Stimulated activated CD8-positive, alpha-beta memory T cell treated with anti-CD3 and anti-CD28 coated beads, Interleukin-7, amount 100 ng/mL, for 48 hours (primary cell): ENCODE measurements around the gene PLAC1.

ENCODE experiments used
- DNase-seq, 2 donors: peaks; one replicate each; pipeline ENCODE4 v3.0.0-alpha.2; 2020; ENCODE audit warnings: low read depth in 1 of 2; ENCODE audit errors: extremely low read depth in 1 of 2

The PLAC1 gene

GRCh38 chrX:134545510-134545909 lies 112.8 kb downstream of the PLAC1 start:
- DNase-seq: no peak

- no peak for DNase-seq
Observed at GRCh38 chrX:134544513-134545151, 113.6 kb downstream of the PLAC1 start.

DNA sequence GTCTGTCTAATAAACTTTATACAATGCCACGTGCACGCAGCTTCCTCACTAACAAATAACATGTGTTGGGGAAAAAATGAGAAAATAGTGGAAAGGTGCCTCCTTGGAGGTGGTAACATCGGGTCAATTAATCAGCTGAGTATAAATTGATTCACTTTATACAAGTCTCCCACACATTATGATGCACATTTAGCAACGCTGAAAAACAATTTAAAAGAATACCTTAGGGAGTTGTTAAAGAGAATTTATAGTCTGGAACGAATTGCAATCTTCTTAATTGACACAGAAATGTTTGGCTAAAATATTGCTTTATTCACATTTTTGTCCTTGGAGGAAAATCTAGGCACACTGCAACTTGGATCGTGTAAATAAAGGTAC lies 114.1 kb downstream of the PLAC1 start:
- DNase-seq: no peak

DNA sequence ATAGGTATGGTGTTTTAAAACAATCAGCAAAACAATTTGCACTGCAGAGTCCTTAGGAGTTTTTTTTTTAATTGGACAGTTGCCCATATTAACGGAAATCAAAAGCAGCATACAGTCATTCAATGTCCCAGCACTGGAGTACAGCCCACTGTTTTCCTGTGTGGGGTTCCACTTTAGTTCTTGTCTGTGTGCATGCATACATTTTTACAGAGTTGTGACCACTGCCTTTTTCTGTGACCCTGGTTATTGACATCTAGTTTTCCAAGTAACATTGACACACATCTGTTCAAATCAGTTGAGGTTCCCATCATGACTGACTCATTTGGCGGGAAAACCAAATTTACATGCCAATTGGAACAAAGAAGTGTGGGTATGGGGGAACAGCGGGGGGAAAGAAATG lies 115.0 kb downstream of the PLAC1 start:
- no peak for DNase-seq

DNA sequence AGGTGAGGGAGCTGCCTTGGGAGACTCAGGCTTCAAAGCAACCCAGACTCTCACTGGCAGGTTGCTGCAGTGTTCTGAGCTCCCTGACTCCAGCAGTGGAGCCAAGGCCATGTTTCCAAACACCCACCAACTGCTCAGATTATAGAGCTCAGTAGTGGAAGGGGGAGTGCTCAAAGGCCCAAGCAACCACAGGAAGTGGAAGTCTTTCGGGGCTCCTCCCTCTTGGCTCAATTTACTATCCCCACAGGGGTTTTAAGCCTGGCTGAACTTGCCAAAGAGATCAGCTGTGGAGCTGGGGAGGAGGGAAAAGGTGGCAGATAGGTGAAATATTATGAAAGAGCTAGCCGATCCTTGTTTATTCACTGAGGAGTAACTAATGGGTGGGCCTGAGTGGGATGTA lies 115.8 kb downstream of the PLAC1 start:
- DNase-seq: no peak

DNA sequence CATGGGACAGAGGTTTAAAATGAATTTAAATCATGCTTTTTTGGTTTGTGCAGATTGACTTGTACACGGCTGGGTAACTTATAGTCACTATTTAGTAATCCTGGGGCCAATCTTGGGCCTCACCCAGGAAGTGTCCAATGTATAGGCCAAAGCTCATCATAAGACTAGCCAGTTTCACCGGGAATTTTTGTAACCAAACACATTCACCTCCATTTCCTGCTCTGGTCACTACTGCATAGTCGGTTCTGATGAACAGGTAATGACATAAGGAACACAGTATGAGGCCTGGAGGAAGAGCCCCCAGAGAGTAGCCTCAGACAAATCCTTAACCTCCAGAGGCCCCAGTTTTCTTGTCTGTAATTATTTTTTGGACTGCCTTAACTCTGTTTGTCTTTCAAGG lies 116.4 kb downstream of the PLAC1 start:
- DNase-seq: no peak

- DNase-seq: no peak
Observed at GRCh38 chrX:134538316-134538715, 120.0 kb downstream of the PLAC1 start.

GRCh38 chrX:134537179-134537955 lies 120.9 kb downstream of the PLAC1 start:
- no peak for DNase-seq

GRCh38 chrX:134533952-134534351 lies 124.3 kb downstream of the PLAC1 start:
- DNase-seq: no peak

DNA sequence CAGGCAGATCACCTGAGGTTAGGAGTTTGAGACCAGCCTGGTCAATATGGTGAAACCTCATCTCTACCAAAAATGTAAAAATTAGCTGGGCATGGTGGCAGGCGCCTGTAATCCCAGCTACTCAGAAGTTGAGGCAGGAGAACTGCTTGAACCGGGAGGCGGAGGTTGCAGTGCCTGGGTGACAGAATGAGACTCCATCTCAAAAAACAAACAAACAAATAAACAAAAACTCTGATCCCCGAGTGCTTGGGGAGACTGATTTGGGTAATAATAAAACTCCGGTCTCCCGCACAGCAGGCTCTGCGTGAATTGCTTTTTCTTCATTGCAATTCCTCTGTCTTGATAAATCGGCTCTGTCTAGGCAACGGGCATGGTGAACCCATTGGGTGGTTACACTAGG lies 124.9 kb downstream of the PLAC1 start:
- no peak for DNase-seq

DNA sequence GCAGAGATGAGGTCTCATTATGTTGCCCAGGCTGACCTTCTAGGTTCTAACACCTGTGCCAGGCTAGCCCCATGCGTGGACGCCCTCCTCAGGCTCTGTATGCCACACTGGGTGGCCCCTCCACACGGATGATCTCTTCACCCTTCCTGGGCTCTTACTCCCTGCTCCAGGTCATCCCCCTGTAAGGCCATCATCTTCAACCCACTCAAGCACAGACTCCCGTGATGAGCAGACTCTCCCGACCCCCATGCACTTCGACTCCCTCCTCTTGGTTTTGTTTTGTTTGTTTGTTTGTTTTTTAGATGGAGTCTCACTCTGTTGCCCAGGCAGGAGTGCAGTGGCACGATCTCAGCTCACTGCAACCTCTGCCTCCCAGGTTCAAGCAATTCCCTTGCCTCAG lies 127.4 kb downstream of the PLAC1 start:
- no peak for DNase-seq

GRCh38 chrX:134529481-134529880 lies 128.8 kb downstream of the PLAC1 start:
- DNase-seq: no peak

GRCh38 chrX:134528960-134529359 lies 129.3 kb downstream of the PLAC1 start:
- DNase-seq: no peak

- no peak for DNase-seq
Observed at GRCh38 chrX:134526399-134526798, 131.9 kb downstream of the PLAC1 start.

DNA sequence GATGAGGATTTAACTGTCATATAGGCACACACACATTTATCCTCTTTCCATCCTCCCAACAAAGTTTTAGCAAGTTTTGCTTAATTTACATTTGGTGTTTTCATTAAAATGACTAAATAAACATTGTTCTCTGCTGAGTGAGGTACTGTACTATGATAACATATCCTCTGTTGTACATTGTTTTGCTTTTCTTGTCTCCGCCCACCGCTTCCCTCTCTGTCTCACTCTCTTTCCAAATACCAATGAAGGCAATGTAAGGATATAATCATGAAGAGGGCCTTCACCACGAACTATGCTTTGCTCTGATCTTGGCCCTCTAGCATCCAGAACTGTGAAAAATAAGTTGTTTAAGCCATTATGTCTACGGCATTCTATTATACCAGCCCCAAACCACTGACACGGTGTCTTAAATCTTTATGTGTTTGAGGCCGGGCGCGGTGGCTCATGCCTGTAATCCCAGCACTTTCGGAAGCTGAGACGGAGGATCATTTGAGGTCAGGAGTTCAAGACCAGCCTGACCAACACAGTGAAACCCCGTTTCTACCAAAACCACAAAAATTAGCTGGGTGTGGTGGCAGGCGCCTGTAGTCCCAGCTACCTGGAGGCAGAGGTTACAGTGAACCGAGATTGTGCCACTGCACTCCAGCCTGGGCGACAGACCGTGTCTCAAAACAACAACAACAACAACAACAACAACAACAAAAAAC lies 133.0 kb downstream of the PLAC1 start:
- DNase-seq: no peak

DNA sequence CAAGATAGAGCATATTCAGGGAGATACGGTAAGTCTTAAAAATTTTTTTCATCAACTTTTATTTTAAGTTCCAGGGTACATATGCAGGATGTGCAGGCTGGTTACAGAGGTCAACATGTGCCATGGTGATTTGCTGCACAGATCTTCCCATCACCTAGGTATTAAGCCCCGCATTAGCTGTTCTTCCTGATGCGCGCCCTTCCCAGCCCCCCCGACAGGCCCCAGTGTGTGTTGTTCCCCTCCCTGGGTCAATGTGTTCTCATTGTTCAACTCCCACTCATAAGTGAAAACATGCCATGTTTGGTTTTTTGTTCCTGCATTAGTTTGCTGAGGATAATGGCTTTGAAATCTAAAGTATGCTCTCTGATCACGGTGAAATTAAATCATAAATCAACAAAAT lies 134.1 kb downstream of the PLAC1 start:
- DNase-seq: no peak

GRCh38 chrX:134520860-134521390 lies 137.3 kb downstream of the PLAC1 start:
- DNase-seq: no peak
